ENCODE results near the gene SYT9.

- no peak for TF ChIP-seq SIN3A (IDR thresholded peaks at IDR 0.05; ENCODE audit: borderline replicate concordance, low read depth, low read length)
- no peak for TF ChIP-seq TAF1 (IDR thresholded peaks at IDR 0.05; ENCODE audit: borderline replicate concordance, low read depth, low read length)
- TF ChIP-seq POLR2AphosphoS5 (IDR thresholded peaks at IDR 0.05; ENCODE audit: low read depth, low read length): no peak
- TF ChIP-seq, protein P1, sequence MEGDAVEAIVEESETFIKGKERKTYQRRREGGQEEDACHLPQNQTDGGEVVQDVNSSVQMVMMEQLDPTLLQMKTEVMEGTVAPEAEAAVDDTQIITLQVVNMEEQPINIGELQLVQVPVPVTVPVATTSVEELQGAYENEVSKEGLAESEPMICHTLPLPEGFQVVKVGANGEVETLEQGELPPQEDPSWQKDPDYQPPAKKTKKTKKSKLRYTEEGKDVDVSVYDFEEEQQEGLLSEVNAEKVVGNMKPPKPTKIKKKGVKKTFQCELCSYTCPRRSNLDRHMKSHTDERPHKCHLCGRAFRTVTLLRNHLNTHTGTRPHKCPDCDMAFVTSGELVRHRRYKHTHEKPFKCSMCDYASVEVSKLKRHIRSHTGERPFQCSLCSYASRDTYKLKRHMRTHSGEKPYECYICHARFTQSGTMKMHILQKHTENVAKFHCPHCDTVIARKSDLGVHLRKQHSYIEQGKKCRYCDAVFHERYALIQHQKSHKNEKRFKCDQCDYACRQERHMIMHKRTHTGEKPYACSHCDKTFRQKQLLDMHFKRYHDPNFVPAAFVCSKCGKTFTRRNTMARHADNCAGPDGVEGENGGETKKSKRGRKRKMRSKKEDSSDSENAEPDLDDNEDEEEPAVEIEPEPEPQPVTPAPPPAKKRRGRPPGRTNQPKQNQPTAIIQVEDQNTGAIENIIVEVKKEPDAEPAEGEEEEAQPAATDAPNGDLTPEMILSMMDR (IDR thresholded peaks at IDR 0.05): no peak
- no peak for TF ChIP-seq EP300 (IDR thresholded peaks at IDR 0.05; ENCODE audit: borderline replicate concordance in 1 of 2, low read depth in 1 of 2, low read length in 1 of 2)
- no peak for TF ChIP-seq USF2 (IDR thresholded peaks at IDR 0.05; ENCODE audit: borderline replicate concordance, low read depth, low read length)
- TF ChIP-seq TEAD4 (IDR thresholded peaks at IDR 0.05; ENCODE audit: borderline replicate concordance, insufficient read depth): no peak
- no peak for TF ChIP-seq ZBTB33 (IDR thresholded peaks at IDR 0.05; ENCODE audit: borderline replicate concordance, low read depth)
- TF ChIP-seq JUND (IDR thresholded peaks at IDR 0.05): no peak
Observed at GRCh38 chr11:7484131-7484530, 232.4 kb downstream of the SYT9 start.
